ENCODE data around the gene IL17RC. TPM values are rescaled to one million over a fixed set of nuclear protein-coding genes. Genes with fewer than 3 reads are reported as not detected.

IL17RC gene
- total RNA-seq, 6 experiments from 2014 or later = 19.5 to 53.4 (median 40.1) TPM

DNA sequence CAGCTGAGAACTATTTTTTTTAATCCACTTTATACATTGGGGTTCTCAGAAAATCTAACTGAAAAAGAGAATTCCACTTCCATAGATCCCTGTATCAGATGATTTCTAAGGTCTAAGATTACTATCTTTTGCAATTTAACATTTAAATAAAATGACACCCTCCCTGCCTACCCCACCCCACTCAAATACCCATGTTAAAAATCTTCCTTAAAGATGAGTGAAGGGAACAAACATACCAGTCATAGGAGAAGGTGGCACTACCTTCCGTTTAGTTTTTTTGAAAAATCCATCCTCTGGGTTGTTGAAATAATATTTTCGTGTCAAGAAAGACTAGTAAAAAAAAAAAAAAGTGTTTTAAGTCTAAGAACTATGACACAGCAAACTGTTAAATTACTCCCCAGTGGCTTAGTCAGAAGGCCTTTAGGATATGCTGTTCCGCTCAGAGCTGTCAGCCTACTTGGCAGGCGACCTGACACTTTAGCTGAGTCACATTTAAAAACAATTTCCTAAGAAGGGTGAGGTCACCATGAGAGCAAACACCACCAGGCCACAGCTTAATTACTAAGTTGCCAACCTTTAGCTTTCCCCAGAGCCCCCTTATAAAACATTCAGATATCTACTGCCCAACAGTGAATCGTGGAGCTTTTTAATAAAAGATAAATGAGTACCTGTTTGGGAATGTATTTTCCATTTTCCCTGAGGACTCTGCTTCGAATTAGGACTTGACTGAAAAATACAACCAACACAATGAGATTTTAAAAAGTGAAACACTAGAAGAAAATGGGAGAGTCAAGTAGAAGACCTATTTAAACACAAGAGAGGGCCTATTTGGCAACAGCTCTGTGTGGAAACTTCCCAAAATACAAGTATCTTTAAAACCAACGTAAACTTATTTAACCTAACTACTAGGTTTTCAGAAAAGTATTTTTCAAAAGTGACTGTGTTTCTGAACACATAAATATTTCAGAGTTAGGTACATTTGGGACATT is 60.1 kb downstream of the IL17RC start:
- H3K9me3 ChIP-seq = no peaks in the 10 kb centered on the region
- H3K27me3 ChIP-seq = no peaks in the 10 kb centered on the region
- TF ChIP-seq POLR2A (IDR thresholded peaks at IDR 0.05) = no peak
- TF ChIP-seq, protein P1, sequence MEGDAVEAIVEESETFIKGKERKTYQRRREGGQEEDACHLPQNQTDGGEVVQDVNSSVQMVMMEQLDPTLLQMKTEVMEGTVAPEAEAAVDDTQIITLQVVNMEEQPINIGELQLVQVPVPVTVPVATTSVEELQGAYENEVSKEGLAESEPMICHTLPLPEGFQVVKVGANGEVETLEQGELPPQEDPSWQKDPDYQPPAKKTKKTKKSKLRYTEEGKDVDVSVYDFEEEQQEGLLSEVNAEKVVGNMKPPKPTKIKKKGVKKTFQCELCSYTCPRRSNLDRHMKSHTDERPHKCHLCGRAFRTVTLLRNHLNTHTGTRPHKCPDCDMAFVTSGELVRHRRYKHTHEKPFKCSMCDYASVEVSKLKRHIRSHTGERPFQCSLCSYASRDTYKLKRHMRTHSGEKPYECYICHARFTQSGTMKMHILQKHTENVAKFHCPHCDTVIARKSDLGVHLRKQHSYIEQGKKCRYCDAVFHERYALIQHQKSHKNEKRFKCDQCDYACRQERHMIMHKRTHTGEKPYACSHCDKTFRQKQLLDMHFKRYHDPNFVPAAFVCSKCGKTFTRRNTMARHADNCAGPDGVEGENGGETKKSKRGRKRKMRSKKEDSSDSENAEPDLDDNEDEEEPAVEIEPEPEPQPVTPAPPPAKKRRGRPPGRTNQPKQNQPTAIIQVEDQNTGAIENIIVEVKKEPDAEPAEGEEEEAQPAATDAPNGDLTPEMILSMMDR (IDR thresholded peaks at IDR 0.05) = no peak
- DNase-seq = peak; percentile 63 to 78 (median 69)
- WGBS (ENCODE audit: insufficient coverage, low coverage, low lambda C conversion rate, missing lambda C conversion rate) = 17% methylated on average over 7 of the region's 7 CpGs
- peaks cover 0 to 24% (median under 1%) of the 10 kb centered on the region in 4 donors for H3K36me3 ChIP-seq
- H3K4me3 ChIP-seq = no peak overlapping the region
- H3K27ac ChIP-seq = peak overlapping the region; percentile 20 to 76 (median 62)
- intact Hi-C loops (cut with DNase I) = no loop called here
- H3K4me1 ChIP-seq = peaks cover 0 to 22% (median 4%) of the 10 kb centered on the region in 4 donors
- peak; percentile 98 to 99 (median 99) for ATAC-seq

DNA sequence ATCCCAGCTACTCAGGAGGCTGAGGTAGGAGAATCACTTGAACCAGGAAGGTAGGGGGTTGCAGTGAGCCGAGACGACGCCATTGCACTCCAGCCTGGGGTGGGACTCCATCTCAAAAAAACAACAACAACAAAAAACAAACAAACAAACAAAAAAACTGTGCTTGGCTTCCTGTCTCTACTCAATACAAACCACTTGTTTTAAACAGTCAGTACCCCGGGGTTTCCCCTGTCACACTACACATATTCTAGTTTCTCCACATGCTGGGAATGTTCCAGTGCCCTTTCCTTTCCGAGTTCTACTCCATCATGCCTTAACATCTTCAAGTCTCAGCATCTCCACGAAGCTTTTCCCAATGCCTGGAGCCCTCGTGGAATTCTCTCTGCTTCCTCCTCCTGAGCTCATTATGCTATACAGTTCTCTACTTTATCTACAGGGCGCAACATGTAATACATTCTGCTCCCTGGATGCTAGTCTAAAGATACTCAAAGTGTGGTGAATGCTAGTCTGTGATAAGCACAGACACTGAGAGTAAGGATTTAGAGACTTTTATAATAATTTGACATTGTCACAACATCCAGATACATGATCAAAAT is 61.9 kb downstream of the IL17RC start:
- intact Hi-C loops (cut with DNase I) = no loop called here
- WGBS (ENCODE audit: insufficient coverage, low coverage, low lambda C conversion rate, missing lambda C conversion rate) = 86% methylated on average over 8 of the region's 8 CpGs
- no peak for DNase-seq
- ATAC-seq = no peak
- Histone ChIP-seq H3K4me1 (peaks cover 0 to 30% (median 4%) of the 10 kb centered on the region in 4 donors), H3K9me3 (no peaks in the 10 kb centered on the region), H3K36me3 (peaks cover 0 to 6% (median 0%) of the 10 kb centered on the region in 4 donors), H3K4me3 (no peak overlapping the region), H3K27me3 (no peaks in the 10 kb centered on the region), H3K27ac (no peak overlapping the region)
- no peak for TF ChIP-seq POLR2A (IDR thresholded peaks at IDR 0.05)
- TF ChIP-seq, protein P1 (IDR thresholded peaks at IDR 0.05) = no peak

DNA sequence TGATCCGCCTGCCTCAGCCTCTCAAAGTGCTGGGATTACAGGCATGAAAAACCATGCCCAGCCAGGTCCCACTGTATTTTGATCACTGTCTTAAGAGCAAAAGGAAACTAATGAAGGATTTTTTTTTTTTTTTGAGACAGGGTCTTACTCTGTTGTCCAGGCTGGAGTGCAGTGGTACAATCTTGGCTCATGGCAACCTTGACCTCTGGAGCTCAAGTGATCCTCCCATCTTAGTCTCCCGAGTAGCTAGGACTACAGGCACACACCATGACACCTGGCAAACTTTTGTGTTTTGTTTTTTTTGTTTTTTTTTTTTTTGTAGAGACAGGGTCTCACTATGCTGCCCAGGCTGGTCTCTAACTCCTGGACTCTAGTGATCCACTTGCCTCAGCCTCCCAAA is 63.4 kb downstream of the IL17RC start:
- no peak for ATAC-seq
- H3K27me3 ChIP-seq = no peaks in the 10 kb centered on the region
- TF ChIP-seq, protein P1 (IDR thresholded peaks at IDR 0.05) = no peak
- TF ChIP-seq POLR2A (IDR thresholded peaks at IDR 0.05) = no peak
- no peak for DNase-seq
- WGBS (ENCODE audit: insufficient coverage, low coverage, low lambda C conversion rate, missing lambda C conversion rate) = 73% methylated on average over 1 of the region's 2 CpGs
- no peaks in the 10 kb centered on the region for H3K36me3 ChIP-seq
- H3K4me1 ChIP-seq = peaks cover 0 to 39% (median 7%) of the 10 kb centered on the region in 4 donors
- intact Hi-C loops (cut with DNase I) = no loop called here
- H3K9me3 ChIP-seq = no peaks in the 10 kb centered on the region
- no peak overlapping the region for H3K4me3 ChIP-seq
- no peak overlapping the region for H3K27ac ChIP-seq

Small RNA genes lying within 50 kb of the gene (small RNA-seq; reads per million reads assigned to genes)
- 0 reads per million in 2 experiments for gene RNU6-882P

Other genes starting within 250 kb of the IL17RC start
- gene CPNE9, start 213.3 kb upstream of the IL17RC start, total RNA-seq = not detected
- gene BRPF1, start 185.4 kb upstream of the IL17RC start, total RNA-seq = 1 to 10 TPM; 3.5 to 5.4 (median 5.1) TPM
- 10 to 100 TPM; 12.3 to 27.8 (median 15.7) TPM for gene OGG1, start 167.1 kb upstream of the IL17RC start, total RNA-seq
- gene CAMK1, start 147.2 kb upstream of the IL17RC start, total RNA-seq = 10 to 100 TPM; 10.8 to 33.4 (median 24.5) TPM
- 10 to 100 TPM; 24.6 to 43.8 (median 28.1) TPM for gene TADA3, start 124.6 kb upstream of the IL17RC start, total RNA-seq
- 10 to 100 TPM; 42.0 to 80.3 (median 57.3) TPM for gene ARPC4, start 124.0 kb upstream of the IL17RC start, total RNA-seq
- gene TTLL3, start 106.8 kb upstream of the IL17RC start, total RNA-seq = 10 to 100 TPM in 3 of 6 experiments, 1 to 10 TPM in 3; 4.5 to 11.0 (median 8.6) TPM
- gene RPUSD3, start 73.1 kb upstream of the IL17RC start, total RNA-seq = 10 to 100 TPM; 15.8 to 34.6 (median 22.4) TPM
- 100 to 1,000 TPM in 1 of 6 experiments, 10 to 100 TPM in 1, 1 to 10 TPM in 4; 1.0 to 101 (median 2.7) TPM for gene CIDEC, start 36.8 kb upstream of the IL17RC start, total RNA-seq
- gene JAGN1, start 26.5 kb upstream of the IL17RC start, total RNA-seq = 10 to 100 TPM; 20.5 to 40.6 (median 26.5) TPM
- gene IL17RE, start 14.2 kb upstream of the IL17RC start, total RNA-seq = 1 to 10 TPM; 1.1 to 4.6 (median 2.2) TPM
- 10 to 100 TPM; 22.4 to 43.5 (median 30.5) TPM for gene CRELD1, start 16.7 kb downstream of the IL17RC start, total RNA-seq
- under 1 TPM; 0.19 to 0.92 (median 0.35) TPM for gene PRRT3, start 35.3 kb downstream of the IL17RC start, total RNA-seq
- gene EMC3, start 69.7 kb downstream of the IL17RC start, total RNA-seq = 10 to 100 TPM; 37.3 to 67.9 (median 51.2) TPM
- 1 to 10 TPM in 4 of 6 experiments, under 1 TPM in 2; 0.40 to 4.8 (median 1.8) TPM for gene FANCD2, start 109.3 kb downstream of the IL17RC start, total RNA-seq
- gene FANCD2OS, start 191.2 kb downstream of the IL17RC start, total RNA-seq = not detected
- 10 to 100 TPM; 41.2 to 55.3 (median 42.7) TPM for gene BRK1, start 198.6 kb downstream of the IL17RC start, total RNA-seq
- 10 to 100 TPM; 15.5 to 25.2 (median 19.9) TPM for gene VHL, start 224.7 kb downstream of the IL17RC start, total RNA-seq
- 10 to 100 TPM in 3 of 6 experiments, 1 to 10 TPM in 3; 4.2 to 16.0 (median 8.4) TPM for gene IRAK2, start 247.8 kb downstream of the IL17RC start, total RNA-seq

Data from right lobe of liver (tissue), 6 donors.